ENCODE data around the gene PABPN1L. TPM values are rescaled to one million over a fixed set of nuclear protein-coding genes. Genes with fewer than 3 reads are reported as not detected.

PABPN1L gene
- total RNA-seq, 1 experiment from 2014 or later, result not detected

DNA sequence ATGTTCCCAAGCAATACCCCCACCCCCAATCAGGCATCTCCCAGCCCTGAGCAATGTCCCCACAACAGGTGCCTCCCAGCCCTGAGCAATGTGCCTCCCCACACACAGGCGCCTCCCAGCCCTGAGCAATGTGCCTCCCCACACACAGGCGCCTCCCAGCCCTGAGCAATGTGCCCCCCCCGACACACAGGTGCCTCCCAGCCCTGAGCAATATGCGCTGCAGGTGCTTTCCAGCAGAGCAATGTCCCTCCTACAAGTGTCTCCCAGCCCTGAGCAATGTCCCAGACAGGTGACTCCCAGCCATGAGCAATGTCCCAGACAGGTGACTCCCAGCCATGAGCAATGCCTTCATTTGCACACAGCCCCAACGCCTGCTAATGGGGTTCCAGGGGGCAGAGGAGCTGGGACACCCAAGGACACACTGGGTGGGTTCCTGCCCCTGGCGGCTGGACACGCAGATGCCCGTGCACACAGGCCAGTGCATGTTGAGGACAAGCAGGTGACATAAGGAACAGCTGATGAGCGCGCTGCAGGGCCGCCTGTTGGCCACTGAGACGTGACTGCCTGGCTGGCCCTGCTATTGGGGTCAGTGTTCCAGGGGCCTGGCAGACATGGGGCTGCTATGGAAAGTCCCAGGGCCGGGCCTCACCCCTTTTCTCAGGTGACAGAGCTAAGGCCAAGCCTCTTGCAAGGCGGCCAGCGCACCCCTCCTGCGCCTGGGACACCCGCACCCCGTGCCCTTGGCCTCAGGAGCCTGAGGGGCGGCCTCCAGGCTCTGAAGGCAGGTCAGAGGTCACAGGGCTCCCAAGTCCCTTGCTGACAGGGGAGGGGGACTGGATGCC, 26.9 kb upstream of the PABPN1L start:
- Histone ChIP-seq H2AFZ (ENCODE audit: low read length) (no peak overlapping the region), H3K4me2 (ENCODE audit: insufficient read depth, insufficient read length, low read length) (no peak overlapping the region), H3K23me2 (ENCODE audit: insufficient read length, low read depth, low read length, poor library complexity, severe bottlenecking) (no peaks in the 10 kb centered on the region), H3K23ac (ENCODE audit: insufficient read length, low read depth, low read length) (no peak overlapping the region), H3K9me3 (ENCODE audit: control insufficient read depth, low read depth, low read length) (no peaks in the 10 kb centered on the region), H3K56ac (ENCODE audit: insufficient read length, low read depth, low read length) (no peak overlapping the region), H2BK20ac (ENCODE audit: low read depth, low read length, poor library complexity, severe bottlenecking) (no peak overlapping the region), H2AK5ac (ENCODE audit: insufficient read length, low read length) (no peak overlapping the region), H3K79me1 (ENCODE audit: insufficient read depth, low read depth, low read length, poor library complexity, severe bottlenecking) (no peaks in the 10 kb centered on the region), H4K20me1 (ENCODE audit: control insufficient read depth, insufficient read depth, insufficient read length) (no peaks in the 10 kb centered on the region), H2BK120ac (ENCODE audit: low read depth, low read length, poor library complexity, severe bottlenecking) (no peak overlapping the region), H2BK15ac (ENCODE audit: low read depth, low read length) (no peak overlapping the region), H3K4ac (ENCODE audit: low read depth, low read length) (no peak overlapping the region), H3K79me2 (ENCODE audit: insufficient read depth, low read length) (no peaks in the 10 kb centered on the region), H3T11ph (ENCODE audit: low read length) (no peak overlapping the region), H2BK12ac (ENCODE audit: insufficient read length, low read depth, low read length) (no peak overlapping the region), H4K91ac (ENCODE audit: insufficient read length, low read depth, low read length) (no peak overlapping the region), H2BK5ac (ENCODE audit: insufficient read length, low read length) (no peak overlapping the region), H3K9ac (ENCODE audit: extremely low read depth, insufficient read length, low read length) (no peak overlapping the region), H4K8ac (replicated peaks; ENCODE audit: insufficient read length, low read depth, low read length) (no peak overlapping the region), H3K18ac (ENCODE audit: insufficient read length, low read depth, low read length) (no peak overlapping the region), H3K4me1 (ENCODE audit: insufficient read depth, low read length) (no peaks in the 10 kb centered on the region), H4K5ac (ENCODE audit: insufficient read length, low read depth, low read length) (no peak overlapping the region), H3K14ac (ENCODE audit: insufficient read depth, low read length) (no peak overlapping the region), H3K27ac (ENCODE audit: insufficient read length, low read depth, low read length) (no peak overlapping the region), H3K27me3 (ENCODE audit: insufficient read depth, low read length) (no peaks in the 10 kb centered on the region)
- Mint-ChIP-seq H3K36me3 (ENCODE audit: insufficient read depth in 1 of 3, low read depth in 3 of 3) (no peaks in the 10 kb centered on the region), H3K9me3 (peaks cover 0 to 8% of the 10 kb centered on the region in 2 experiments; a peak in 4 of 5 replicates), H3K27me3 (ENCODE audit: low read depth) (peaks cover 7% of the 10 kb centered on the region), H3K4me1 (no peaks in the 10 kb centered on the region), H3K27ac (no peak overlapping the region), H3K4me3 (no peak overlapping the region)
- DNase-seq, result no peak
- TF ChIP-seq, protein P1, sequence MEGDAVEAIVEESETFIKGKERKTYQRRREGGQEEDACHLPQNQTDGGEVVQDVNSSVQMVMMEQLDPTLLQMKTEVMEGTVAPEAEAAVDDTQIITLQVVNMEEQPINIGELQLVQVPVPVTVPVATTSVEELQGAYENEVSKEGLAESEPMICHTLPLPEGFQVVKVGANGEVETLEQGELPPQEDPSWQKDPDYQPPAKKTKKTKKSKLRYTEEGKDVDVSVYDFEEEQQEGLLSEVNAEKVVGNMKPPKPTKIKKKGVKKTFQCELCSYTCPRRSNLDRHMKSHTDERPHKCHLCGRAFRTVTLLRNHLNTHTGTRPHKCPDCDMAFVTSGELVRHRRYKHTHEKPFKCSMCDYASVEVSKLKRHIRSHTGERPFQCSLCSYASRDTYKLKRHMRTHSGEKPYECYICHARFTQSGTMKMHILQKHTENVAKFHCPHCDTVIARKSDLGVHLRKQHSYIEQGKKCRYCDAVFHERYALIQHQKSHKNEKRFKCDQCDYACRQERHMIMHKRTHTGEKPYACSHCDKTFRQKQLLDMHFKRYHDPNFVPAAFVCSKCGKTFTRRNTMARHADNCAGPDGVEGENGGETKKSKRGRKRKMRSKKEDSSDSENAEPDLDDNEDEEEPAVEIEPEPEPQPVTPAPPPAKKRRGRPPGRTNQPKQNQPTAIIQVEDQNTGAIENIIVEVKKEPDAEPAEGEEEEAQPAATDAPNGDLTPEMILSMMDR (conservative IDR thresholded peaks at IDR 0.05), result no peak
- WGBS (ENCODE audit: extremely low coverage, insufficient read length, low lambda C conversion rate), result no CpG with 5 or more reads among the region's 19 CpGs
